Mesothelial cell of epicardium (in vitro differentiated cells): ENCODE measurements around the gene METTL16. TPM values are rescaled to one million over a fixed set of nuclear protein-coding genes. Genes with fewer than 3 reads are reported as not detected.
"Not testable (repeated sequence)": the region's sequence is repeated elsewhere in the genome, so short reads cannot be mapped to it uniquely, and the experiment has no call there.

Source experiments
- DNase-seq, 2 experiments: peaks; one replicate each; pipeline ENCODE4 v3.0.0; 2021; ENCODE audit warnings: low spot score in 2 of 2; ENCODE audit not compliant: unreplicated experiment in 2 of 2
- H3K27ac Mint-ChIP-seq: 2 replicates; pipeline ENCODE4 v1.8.0; 2021; ENCODE audit warnings: mixed read lengths
- H3K27me3 Mint-ChIP-seq: 2 replicates; pipeline ENCODE4 v1.8.0; 2021; ENCODE audit warnings: low read depth, mixed read lengths
- H3K36me3 Mint-ChIP-seq: 2 replicates; pipeline ENCODE4 v1.8.0; 2021; ENCODE audit warnings: mixed read lengths
- H3K4me1 Mint-ChIP-seq: 2 replicates; pipeline ENCODE4 v1.8.0; 2021; ENCODE audit warnings: mixed read lengths
- H3K4me3 Mint-ChIP-seq: 2 replicates; pipeline ENCODE4 v1.8.0; 2021; ENCODE audit warnings: mild to moderate bottlenecking, moderate library complexity, mixed read lengths
- H3K9me3 Mint-ChIP-seq: 2 replicates; pipeline ENCODE4 v1.8.0; 2021; ENCODE audit warnings: mixed read lengths
- CTCF ChIP-seq: fragments of 200-600 bp; sonication (generic); IDR thresholded peaks from one replicate; pipeline ENCODE4 v1.5.0; 2021; ENCODE audit warnings: antibody characterized with exemption; ENCODE audit not compliant: unreplicated experiment
- total RNA-seq: library from RNA; stranded (reverse); gene quantifications from 3 replicates; pipeline ENCODE4 v1.2.1, GENCODE V29; 2021

The METTL16 gene
- total RNA-seq, 1 donor from 2014 or later: 42.3 TPM

DNA sequence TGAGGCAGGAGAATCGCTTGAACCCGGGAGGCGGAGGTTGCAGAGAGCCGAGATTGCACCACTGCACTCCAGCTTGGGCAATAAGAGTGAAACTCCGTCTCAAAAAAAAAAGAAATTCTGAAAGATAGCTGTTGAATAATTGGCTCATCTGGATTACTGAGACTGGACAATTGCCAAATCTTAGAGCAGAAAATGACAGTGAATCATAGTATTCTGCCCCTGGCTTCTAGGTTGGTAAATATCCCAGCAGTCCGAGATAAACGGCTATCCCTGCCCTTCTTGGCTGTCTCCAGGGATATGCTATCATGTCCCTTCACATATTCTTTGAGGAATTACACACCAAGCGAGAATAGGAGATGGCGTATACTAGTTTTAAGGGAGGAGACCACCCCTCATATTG, 35.5 kb upstream of the METTL16 start:
- no peak overlapping the region for H3K27ac Mint-ChIP-seq

GRCh38 chr17:2545393-2545792, 33.7 kb upstream of the METTL16 start:
- H3K27me3 Mint-ChIP-seq: no peaks in the 10 kb centered on the region

More for the DNA sequence above, 35.5 kb upstream of the METTL16 start:
- DNase-seq: no peak
- Mint-ChIP-seq H3K36me3 (no peaks in the 10 kb centered on the region), H3K4me3 (no peak overlapping the region), H3K27me3 (peaks cover 6% of the 10 kb centered on the region), H3K9me3 (no peaks in the 10 kb centered on the region), H3K4me1 (peaks cover 3% of the 10 kb centered on the region)
- TF ChIP-seq CTCF: no peak

DNA sequence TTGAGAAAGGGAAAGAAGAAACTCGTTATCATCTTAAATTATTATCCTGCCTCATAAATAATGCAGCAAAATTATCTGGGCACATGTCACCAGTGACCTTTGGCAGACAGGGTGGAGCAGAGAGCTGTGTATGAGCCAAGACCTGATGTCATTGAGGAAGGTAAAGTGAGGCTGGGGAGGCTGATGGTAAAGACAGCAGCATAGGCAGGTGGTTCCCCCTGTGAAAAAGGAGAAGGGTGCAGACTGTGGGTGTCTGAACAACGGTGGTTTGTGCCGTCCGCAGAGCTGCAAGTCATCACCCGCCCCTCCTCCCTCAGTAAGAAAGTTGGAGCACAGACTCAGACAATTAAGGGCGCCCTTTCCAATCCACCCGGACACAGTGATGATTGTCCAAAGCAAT, 30.8 kb upstream of the METTL16 start:
- DNase-seq: no peak
- no peaks in the 10 kb centered on the region for H3K9me3 Mint-ChIP-seq
- no peaks in the 10 kb centered on the region for H3K36me3 Mint-ChIP-seq
- no peak overlapping the region for H3K27ac Mint-ChIP-seq
- H3K27me3 Mint-ChIP-seq: no peaks in the 10 kb centered on the region
- H3K4me1 Mint-ChIP-seq: no peaks in the 10 kb centered on the region
- no peak overlapping the region for H3K4me3 Mint-ChIP-seq
- TF ChIP-seq CTCF: no peak

More at GRCh38 chr17:2545393-2545792, 33.7 kb upstream of the METTL16 start:
- no peaks in the 10 kb centered on the region for H3K9me3 Mint-ChIP-seq
- no peaks in the 10 kb centered on the region for H3K4me1 Mint-ChIP-seq
- no peak overlapping the region for H3K27ac Mint-ChIP-seq
- no peak for DNase-seq
- no peak for TF ChIP-seq CTCF
- H3K4me3 Mint-ChIP-seq: no peak overlapping the region
- no peaks in the 10 kb centered on the region for H3K36me3 Mint-ChIP-seq

GRCh38 chr17:2542056-2542455, 30.4 kb upstream of the METTL16 start:
- Mint-ChIP-seq H3K4me1 (no peaks in the 10 kb centered on the region), H3K27ac (no peak overlapping the region), H3K9me3 (no peaks in the 10 kb centered on the region), H3K4me3 (no peak overlapping the region), H3K36me3 (no peaks in the 10 kb centered on the region), H3K27me3 (no peaks in the 10 kb centered on the region)
- no peak for DNase-seq
- no peak for TF ChIP-seq CTCF

DNA sequence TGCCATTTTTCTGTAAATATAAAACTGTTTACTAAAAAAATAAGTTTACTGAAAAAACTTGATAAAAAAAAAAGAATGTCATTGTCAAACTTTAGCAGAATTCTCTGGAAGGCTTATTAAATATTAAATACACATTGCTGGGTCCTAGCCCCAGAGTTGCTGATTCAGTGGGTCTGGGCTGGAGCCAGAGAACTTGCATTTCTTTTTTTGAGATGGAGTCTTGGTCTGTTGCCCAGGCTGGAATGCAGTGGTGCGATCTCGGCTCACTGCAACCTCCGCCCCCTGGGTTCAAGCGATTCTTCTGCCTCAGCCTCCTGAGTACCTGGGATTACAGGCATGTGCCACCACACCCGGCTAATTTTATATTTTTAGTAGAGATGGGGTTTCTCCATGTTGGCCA, 25.9 kb upstream of the METTL16 start:
- H3K27me3 Mint-ChIP-seq, H3K9me3 Mint-ChIP-seq, H3K27ac Mint-ChIP-seq, H3K36me3 Mint-ChIP-seq, DNase-seq, H3K4me3 Mint-ChIP-seq, H3K4me1 Mint-ChIP-seq: not testable (repeated sequence)

GRCh38 chr17:2532146-2532720, 20.5 kb upstream of the METTL16 start:
- Mint-ChIP-seq H3K4me1 (no peaks in the 10 kb centered on the region), H3K9me3 (no peaks in the 10 kb centered on the region), H3K27me3 (no peaks in the 10 kb centered on the region), H3K27ac (no peak overlapping the region), H3K36me3 (no peaks in the 10 kb centered on the region), H3K4me3 (no peak overlapping the region)
- no peak for TF ChIP-seq CTCF
- no peak for DNase-seq

GRCh38 chr17:2531243-2531954, 19.7 kb upstream of the METTL16 start:
- not testable (repeated sequence) for H3K27ac Mint-ChIP-seq, H3K4me1 Mint-ChIP-seq, H3K36me3 Mint-ChIP-seq, H3K9me3 Mint-ChIP-seq, H3K27me3 Mint-ChIP-seq, DNase-seq, H3K4me3 Mint-ChIP-seq

- not testable (repeated sequence) for H3K27me3 Mint-ChIP-seq, H3K4me1 Mint-ChIP-seq, DNase-seq, H3K36me3 Mint-ChIP-seq, H3K9me3 Mint-ChIP-seq, H3K27ac Mint-ChIP-seq, H3K4me3 Mint-ChIP-seq
Measured at GRCh38 chr17:2521775-2522410, 10.2 kb upstream of the METTL16 start.
